GM12891 (cell line): ENCODE data around the gene ARHGEF19.

Source experiments
- PAX5 ChIP-seq: IDR thresholded peaks from 2 replicates; pipeline ENCODE4 v1.6.1; 2011; ENCODE audit warnings: low read length, moderate library complexity, mild to moderate bottlenecking; ENCODE audit not compliant: insufficient read depth, severe bottlenecking
- POLR2A ChIP-seq: IDR thresholded peaks from 2 replicates; pipeline ENCODE4 v1.6.1; 2011; ENCODE audit warnings: low read depth, low read length, control low read depth
- POLR2AphosphoS5 ChIP-seq: IDR thresholded peaks from 2 replicates; pipeline ENCODE4 v1.6.1; 2011; ENCODE audit warnings: low read depth, low read length, control low read depth
- POU2F2 ChIP-seq: IDR thresholded peaks from 2 replicates; pipeline ENCODE4 v1.6.1; 2011; ENCODE audit warnings: low read depth, mild to moderate bottlenecking, control low read depth, low read length, moderate library complexity
- SPI1 ChIP-seq: IDR thresholded peaks from 2 replicates; pipeline ENCODE4 v1.6.1; 2011; ENCODE audit warnings: low read depth, low read length, control low read depth
- TAF1 ChIP-seq: IDR thresholded peaks from 2 replicates; pipeline ENCODE4 v1.6.1; 2011; ENCODE audit warnings: low read depth, low read length, control low read depth

- TF ChIP-seq POLR2A, result no peak
- no peak for TF ChIP-seq POLR2AphosphoS5
- TF ChIP-seq POU2F2, result no peak
- no peak for TF ChIP-seq TAF1
- TF ChIP-seq SPI1, result no peak
- TF ChIP-seq PAX5, result no peak
Measured at GRCh38 chr1:16149702-16150488, 62.6 kb downstream of the ARHGEF19 start.
